NCI-H1417 treated with DMSO at 0.1 percent for 48 hours (cell line): ENCODE data around the gene TUBB4B.

Experiments
- DNase-seq: peaks from one replicate; lab custom pipeline; 2025; lab: John Stamatoyannopoulos, UW

TUBB4B gene

GRCh38 chr9:137271696-137272076 lies 30.6 kb downstream of the TUBB4B start:
- no peak for DNase-seq

GRCh38 chr9:137272241-137273094 lies 31.4 kb downstream of the TUBB4B start:
- no peak for DNase-seq

GRCh38 chr9:137273095-137273490 lies 32.0 kb downstream of the TUBB4B start:
- DNase-seq, result no peak

DNA sequence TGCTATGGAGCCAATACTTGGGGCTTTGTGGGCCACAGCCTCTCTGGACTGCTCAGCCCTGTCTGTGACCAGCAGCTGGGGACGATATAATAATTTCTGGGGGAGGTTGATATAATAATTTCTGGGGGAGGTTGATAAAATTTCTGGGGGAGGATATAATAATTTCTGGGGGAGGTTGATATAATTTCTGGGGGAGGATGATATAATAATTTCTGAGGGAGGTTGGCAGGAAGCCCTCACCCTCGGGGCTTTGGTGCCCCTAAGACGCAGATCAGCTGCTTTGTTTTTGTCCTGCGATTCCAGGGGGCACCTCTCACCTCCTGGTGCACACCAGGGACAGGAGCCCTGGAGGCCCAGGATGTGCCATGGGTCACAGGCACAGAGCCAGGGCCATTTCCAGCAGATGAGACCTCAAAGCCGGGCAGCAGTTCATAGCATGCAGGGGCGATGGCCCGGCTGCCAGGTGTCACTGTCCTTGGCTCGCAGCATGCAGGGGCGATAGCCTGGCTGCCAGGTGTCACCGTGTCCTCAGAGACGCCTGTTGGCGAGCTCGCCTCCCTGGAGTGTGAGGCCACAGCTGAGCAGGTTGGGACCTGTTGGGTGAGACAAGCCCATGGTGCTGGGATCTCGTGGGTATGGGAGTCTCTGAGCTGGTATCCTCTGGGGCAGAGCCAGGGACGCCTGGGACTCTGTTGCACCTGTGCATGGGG lies 32.7 kb downstream of the TUBB4B start:
- no peak for DNase-seq

DNA sequence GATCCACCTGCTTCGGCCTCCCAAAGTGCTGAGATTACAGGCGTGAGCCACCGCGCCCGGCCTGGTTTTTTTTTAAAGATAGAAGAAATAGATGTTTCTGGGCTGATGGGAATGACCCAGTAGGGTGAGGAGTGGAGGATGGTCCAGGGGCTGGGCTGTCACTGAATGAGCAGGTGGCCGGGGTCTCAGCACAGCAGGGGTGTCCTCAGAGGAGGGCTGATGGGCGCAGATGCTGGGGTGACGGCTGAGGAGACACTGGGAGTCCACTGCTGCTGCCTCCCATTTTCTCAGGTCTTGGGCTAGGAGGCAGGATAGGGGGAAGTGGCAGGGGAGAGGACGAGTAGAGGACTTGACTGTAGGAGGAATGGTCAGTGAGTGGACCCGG lies 34.1 kb downstream of the TUBB4B start:
- DNase-seq, result no peak

GRCh38 chr9:137275588-137276472 lies 34.7 kb downstream of the TUBB4B start:
- no peak for DNase-seq

DNA sequence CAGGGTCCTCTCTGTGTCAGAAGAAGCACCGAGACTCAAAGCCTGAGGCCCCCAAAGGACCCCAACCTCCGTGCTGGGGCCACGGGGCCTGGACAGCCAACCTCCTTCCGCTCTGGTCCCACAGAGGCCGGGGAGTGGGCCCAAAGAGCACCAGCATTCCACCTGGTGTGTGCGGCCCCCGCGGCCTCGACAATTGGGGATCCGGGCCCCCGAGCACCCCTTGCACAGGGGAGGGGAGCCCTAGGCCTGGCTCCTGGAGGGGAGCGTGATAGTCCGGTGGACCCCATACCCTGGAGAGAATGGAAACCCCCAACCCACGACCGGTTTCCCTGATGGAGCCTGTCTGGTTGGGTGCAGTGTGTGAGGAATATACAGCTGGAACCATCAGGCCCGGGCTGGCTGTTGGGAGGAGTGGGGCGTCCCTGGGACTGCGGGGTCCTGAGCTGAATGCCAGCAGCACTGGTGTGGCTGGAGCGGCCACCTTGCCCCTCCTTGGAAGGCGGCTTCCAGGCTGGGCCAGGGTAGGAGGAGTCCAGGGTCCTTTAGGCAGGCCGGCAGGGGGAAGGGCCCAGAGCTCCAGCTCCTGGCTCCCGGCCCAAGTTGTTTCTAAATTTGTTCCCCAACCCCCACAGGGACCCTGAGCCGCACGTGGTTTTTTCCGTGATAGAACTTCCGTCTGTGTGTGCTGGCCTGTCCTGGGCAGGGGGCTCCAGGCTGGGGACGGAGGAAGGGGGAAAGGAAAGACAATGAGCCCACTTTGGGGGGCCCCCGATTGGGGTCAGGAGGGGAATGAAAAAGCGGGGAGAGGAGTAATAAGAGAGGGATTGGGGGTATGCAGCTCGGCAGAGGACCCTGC lies 35.6 kb downstream of the TUBB4B start:
- DNase-seq, result no peak

GRCh38 chr9:137277329-137278041 lies 36.4 kb downstream of the TUBB4B start, which contains the start of gene TOR4A:
Gene TOR4A, plus strand, starts transcription at chr9:137277726. Its CDS starts 964 bp downstream, at chr9:137278690.
- DNase-seq, result no peak

DNA sequence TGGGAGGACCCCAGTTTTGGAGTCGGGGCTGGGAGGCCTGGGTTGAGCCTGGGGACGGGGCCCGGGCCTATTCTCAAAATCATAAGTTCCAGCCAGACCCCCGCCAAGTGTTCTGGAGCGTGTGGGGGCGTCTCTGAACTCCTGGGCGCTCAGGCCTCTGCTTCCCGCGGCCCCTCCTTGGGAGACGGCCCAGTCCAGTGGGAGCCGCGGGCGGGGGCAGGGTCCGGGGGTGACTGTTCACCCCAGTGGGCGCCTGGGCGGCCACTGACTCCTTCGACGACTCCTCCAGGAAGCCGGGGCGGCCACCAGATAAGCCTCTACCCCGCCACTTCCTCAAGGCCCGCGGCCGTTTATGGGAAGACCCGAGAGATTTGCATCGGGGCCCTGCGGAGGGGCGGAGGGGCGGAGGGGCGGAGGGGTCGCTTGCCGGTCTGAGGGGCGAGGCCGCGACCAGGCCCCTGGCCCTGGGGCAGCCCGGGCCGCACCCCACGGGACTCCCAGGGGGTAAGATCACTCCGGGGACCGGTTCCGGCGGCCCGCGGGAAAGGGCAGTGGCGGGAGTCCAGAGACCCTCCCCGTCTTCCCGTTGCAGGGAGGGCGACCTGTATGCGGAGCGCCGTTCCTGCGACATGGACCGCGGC lies 37.1 kb downstream of the TUBB4B start:
- DNase-seq, result no peak

DNA sequence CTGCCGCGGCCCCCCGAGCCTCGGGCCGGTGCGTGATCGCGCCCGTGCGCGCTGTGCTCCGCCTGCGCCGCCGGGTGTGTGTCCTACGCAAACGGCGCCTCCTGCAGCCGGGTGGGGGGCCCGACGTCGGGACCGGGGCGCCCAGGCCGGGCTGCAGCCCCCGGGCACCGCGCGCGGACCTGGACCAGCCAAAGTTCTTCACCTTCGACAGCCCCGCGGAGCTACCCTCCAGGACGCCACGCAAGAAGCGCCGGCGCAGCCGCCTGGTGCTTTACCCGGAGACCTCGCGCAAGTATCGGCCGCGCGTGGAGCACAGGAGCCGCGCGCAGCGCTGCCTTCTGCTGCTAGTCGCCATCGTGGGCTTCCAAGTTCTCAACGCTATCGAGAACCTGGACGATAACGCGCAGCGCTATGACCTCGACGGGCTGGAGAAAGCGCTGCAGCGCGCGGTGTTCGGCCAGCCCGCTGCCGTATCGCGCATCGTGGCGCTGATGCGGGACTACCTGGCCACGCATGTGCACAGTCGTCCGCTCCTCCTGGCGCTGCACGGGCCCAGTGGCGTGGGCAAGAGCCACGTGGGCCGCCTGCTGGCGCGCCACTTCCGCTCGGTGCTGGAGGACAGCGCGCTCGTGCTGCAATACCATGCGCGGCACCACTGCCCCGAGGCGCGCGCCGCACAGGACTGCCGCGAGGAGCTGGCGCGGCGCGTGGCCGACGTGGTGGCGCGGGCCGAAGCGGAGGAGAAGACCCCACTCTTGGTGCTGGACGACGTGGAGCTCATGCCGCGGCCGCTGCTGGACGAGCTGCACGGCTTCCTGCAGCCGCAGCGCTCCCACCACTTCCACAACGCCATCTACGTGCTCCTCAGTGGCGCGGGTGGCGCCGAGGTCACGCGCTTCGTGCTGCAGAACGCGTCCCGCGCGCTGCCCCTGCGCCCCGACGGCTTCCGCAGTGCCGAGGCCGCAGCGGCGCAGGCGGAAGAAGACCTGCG lies 37.9 kb downstream of the TUBB4B start:
- no peak for DNase-seq

- no peak for DNase-seq
These were observed 38.8 kb downstream of the TUBB4B start for GRCh38 chr9:137279741-137280473.

- DNase-seq, result no peak
These were observed 39.6 kb downstream of the TUBB4B start for GRCh38 chr9:137280474-137281344.

- DNase-seq, result no peak
These were observed 40.4 kb downstream of the TUBB4B start for GRCh38 chr9:137281345-137282116.

- DNase-seq, result no peak
These were observed 45.9 kb downstream of the TUBB4B start for GRCh38 chr9:137286975-137287383.

DNA sequence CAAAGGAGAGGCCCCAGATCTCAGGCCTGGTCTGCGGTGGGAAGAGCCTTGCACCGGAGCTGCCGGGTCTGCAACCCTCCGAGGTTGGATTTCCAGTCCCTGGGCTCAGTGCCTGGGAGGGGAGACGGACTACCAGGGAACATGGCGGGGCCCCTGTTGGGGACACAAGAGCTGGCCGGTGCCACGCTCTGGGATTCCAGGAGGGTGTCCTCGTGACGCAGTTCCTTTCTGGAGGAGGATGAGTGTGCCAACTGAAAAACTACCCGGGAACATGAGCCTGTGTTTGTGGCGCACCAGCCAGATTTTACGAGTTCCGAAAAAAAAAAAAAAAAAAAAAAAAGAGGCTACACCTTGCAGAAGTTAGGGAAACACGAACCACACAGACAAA lies 52.0 kb downstream of the TUBB4B start:
- DNase-seq, result no peak
